ENCODE data around the gene BTN1A1.
A peak's percentile ranks its signal among the peaks of the same experiment; 100 is the strongest.
"Not testable (repeated sequence)": the region's sequence is repeated elsewhere in the genome, so short reads cannot be mapped to it uniquely, and the experiment has no call there.

The BTN1A1 gene, protein sequence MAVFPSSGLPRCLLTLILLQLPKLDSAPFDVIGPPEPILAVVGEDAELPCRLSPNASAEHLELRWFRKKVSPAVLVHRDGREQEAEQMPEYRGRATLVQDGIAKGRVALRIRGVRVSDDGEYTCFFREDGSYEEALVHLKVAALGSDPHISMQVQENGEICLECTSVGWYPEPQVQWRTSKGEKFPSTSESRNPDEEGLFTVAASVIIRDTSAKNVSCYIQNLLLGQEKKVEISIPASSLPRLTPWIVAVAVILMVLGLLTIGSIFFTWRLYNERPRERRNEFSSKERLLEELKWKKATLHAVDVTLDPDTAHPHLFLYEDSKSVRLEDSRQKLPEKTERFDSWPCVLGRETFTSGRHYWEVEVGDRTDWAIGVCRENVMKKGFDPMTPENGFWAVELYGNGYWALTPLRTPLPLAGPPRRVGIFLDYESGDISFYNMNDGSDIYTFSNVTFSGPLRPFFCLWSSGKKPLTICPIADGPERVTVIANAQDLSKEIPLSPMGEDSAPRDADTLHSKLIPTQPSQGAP

DNA sequence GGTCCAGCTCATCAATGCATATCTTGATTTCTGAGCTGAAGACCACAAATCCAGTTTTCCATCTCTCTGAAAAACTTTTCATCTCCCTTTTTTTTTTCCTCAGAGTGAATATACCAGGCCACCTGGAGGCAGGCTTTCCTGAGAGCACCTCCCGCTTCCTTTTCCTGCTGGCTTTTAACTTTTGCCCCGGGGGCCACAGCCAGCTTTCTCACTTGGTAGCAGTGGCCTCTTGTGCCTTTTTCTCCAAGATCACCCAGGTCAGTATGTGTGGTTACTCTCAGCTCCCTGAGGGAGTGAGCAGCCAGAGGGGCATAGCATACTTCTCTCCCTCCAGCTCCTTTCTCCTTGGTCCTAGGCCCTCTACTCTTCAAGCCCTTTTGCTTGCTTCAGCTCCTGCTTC is at the start of gene BTN1A1:
Gene BTN1A1 (plus strand): TSS at position 202 of the 400 bp plus-strand sequence. CDS start 984 bp downstream, outside the sequence.
- no peak for DNase-seq (ENCODE audit: low read depth in 3 of 3)

DNA sequence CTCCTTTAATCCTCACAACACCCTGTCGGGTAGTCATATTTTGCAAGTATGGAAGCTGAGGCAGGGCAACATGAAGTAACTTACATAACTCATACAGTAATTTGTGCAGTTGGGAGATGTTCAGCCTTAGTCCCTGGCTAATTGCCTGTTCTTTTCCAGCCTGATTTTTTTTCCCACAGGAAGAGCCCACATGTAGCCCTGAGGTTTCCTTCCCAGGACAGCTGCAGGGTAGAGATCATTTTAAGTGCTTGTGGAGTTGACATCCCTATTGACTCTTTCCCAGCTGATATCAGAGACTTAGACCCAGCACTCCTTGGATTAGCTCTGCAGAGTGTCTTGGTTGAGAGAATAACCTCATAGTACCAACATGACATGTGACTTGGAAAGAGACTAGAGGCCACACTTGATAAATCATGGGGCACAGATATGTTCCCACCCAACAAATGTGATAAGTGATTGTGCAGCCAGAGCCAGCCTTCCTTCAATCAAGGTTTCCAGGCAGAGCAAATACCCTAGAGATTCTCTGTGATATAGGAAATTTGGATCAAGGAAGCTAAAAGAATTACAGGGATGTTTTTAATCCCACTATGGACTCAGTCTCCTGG is 47.4 kb upstream of the BTN1A1 start:
- DNase-seq (ENCODE audit: low read depth in 3 of 3) = no peak

DNA sequence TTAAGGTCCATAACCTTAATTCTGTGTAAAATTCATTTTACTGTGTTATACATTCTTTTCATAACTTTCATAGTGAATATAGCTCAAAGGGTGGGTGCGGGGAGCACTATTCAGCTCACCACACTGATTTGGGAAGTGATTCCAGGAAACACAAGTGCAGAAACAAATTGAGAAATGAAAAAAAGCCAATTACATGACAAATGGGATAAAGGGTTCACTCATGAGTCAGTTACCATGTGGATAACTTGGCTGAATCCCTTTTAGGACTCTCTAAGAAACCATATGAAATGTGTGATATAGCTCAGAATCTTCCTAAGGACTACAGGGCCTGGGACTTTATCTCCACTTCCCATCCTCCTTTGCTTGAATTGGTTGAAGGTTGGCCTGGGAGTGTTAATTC is 45.5 kb upstream of the BTN1A1 start:
- no peak for DNase-seq (ENCODE audit: low read depth in 3 of 3)

DNA sequence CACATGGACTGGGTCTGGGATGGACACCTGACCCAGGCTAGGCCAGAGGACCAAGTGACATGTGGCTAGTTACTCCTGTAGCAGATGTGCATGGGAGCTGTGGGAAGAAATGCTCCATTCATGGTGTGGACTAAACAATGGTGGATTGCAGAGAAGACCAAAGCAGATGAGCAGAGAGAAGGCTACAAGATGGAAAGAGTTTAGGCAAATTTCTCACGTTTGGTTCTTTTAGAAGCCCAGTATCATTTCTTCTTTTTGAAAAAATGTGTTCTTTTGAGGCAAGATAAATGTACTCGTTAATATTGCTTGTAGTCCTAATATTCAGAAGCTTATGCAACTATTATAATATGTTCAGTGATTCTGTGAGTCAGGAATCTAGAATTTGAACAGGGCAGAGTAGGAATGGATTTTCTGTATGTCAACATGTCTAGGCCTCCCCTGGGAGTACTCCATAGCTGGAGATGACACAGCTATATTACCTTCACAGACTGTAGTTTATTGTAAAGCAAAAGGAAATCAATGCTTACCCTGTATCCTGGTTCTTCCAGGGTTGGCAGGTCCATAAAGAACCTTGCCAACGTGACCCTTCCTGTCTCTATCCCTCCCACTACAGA is 44.6 kb upstream of the BTN1A1 start:
- DNase-seq (ENCODE audit: low read depth in 3 of 3) = no peak

DNA sequence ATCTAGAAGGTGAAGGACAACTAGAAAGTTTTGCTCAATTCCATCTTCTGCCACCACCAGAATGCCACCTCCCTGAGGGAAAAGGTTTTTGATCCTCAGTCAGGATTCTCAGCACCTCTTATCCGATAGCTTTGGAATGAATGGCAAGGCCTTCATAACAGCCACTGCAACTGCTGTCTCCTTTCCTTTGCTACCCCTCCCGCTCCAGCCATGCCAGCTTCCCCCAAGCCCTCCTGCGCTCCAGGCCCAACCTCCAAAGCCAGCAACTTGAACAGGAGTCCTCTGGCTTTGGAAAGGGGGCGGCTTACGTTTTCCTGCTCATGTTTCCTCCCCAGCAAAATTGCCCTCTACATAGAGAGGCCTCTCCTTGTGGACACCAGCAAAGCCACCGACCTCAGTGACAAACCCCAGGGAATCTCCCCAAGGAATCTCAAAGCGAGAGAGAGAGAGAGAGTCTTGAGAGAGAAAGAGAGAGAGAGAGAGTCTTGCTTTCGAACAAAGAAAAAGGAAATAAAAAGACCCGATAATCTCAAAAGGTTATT is 42.8 kb upstream of the BTN1A1 start:
- no peak for DNase-seq (ENCODE audit: low read depth in 3 of 3)

DNA sequence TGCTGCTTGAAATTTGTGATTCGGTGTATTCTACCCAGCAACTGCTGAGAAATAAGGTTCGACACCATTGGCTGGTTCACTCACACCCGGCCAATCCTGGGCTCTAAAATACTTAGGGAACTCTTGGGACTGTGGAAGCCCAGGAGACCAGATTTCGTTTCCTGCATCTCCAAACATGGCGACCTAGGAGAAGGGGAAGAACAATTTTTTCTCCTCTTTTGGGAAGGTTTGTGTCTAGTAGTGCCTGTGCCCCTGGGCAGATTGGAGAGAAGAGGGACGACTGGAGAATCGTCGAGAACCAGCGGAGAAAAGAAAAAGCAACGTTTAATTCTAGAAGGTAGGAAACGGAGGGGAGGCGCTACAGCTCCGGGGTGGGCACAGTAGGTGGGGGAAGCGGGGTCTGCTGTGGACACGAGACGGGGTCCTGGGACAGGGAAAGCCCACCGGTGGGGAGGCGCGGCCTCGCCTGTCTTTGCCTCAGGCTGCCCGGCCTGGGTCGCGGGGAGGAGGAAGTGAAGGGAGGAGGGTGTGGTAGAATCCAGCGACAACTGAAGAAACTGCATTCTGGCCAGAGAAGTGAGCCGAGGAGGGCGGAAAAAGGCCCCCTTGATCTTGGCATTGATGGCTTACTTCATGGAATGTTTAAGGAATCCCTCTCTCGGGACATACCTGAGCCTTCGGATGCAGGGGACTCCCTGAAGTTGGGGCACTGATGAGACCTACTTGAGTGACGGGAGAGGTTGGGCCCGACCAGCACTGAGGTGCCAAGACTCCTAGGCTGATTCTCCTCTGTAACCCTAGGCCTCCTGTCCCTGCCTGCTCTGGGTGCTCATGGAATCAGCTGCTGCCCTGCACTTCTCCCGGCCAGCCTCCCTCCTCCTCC is 42.1 kb upstream of the BTN1A1 start, which contains the start of gene BTN2A1:
Gene BTN2A1 (plus strand): TSS at position 150 of the 883 bp plus-strand sequence. CDS start 682 bp downstream, at position 832.
- peak; percentile 35 to 60 (median 48) for DNase-seq (ENCODE audit: low read depth in 3 of 3)

DNA sequence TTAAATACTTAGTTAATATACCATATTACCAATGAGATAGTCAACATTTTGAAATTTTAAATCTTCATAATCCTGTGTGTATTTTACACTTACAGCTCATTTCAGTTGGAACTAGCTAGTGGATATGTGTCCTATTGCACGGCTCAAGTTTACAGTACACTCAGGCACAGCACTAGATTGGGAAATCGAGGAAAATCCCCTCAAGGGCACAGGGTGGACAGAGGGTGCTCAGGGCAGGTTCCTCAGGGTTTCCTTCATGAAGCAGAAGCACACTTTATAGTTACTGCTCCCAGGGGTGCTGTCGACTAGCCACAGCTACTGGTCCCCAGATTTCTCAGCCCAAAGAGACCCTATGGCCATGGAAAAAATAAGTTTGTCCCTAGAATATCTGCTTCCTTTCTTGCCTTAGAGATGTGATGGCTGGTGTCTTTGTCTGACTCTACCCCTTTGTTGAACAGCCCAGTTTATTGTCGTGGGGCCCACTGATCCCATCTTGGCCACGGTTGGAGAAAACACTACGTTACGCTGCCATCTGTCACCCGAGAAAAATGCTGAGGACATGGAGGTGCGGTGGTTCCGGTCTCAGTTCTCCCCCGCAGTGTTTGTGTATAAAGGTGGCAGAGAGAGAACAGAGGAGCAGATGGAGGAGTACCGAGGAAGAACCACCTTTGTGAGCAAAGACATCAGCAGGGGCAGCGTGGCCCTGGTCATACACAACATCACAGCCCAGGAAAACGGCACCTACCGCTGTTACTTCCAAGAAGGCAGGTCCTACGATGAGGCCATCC is 40.9 kb upstream of the BTN1A1 start:
- no peak for DNase-seq (ENCODE audit: low read depth in 3 of 3)

DNA sequence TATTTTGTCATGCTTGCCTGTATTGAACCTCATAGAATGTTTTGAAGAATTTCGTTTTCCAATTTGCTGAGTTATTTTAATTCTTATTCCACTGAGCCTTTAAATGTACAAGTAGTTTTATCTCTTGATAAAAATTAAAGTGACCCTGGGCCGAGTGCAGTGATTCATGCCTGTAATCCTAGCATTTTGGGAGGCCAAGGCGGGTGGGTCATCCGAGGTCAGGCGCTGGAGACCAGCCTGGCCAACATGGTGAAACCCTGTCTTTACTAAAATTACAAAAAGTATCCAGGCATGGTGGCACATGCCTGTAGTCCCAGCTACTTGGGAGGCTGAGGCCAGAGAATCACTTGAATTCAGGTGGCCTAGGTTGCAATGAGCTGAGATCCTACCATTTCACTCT is 38.8 kb upstream of the BTN1A1 start:
- not testable (repeated sequence) for DNase-seq (ENCODE audit: low read depth in 3 of 3)

DNA sequence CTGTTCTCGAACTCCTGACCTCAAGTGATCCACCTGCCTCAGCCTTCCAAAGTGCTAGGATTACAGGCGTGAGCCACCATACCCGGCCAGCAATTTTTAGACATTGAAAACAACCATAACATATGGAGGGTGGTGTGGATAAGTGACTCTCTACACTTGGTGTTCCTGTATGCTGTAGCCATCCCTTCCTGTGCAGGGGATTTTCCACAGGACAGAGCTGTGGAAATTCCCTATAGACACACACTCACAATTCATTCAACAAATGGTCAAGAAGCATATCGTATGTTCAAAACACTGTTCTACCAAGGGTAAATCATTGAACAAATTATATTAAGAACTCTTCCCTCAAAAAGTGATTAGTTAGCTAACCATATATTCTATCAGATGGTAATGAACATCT is 36.1 kb upstream of the BTN1A1 start:
- no peak for DNase-seq (ENCODE audit: low read depth in 3 of 3)

DNA sequence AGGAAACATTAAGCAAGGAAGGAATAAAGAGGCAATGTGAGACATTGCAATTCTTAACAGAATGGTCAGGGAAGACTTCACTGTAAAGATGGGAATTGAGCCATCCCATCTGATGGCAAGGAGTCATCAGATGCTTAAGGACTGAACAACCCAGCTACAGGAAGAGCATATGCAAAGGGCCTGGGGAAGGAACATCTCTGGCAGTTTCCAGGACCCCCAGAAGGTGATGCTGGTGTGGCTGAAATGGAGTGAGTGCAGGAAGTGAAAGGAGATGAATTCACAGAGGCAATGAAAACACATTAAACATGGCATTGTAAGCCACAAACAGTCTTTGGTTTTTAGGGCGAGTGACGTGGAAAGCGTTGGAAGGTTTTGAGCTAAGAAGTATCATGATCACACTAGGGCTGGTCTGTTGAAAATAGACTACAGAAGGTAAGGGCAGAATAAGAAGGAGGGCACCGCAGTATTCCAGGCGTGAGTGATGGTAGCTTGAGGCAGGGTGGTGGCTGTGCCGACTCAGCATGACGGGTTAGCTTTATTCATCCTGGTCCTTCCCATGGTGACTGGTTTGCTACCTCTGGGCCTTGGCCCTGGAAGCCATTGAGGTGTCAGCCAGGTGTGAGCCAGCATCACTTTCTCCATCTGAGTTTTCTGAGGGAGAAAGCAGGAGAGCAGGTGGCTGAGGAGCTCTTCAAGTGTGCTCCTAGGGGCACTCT is 35.5 kb upstream of the BTN1A1 start:
- no peak for DNase-seq (ENCODE audit: low read depth in 3 of 3)

DNA sequence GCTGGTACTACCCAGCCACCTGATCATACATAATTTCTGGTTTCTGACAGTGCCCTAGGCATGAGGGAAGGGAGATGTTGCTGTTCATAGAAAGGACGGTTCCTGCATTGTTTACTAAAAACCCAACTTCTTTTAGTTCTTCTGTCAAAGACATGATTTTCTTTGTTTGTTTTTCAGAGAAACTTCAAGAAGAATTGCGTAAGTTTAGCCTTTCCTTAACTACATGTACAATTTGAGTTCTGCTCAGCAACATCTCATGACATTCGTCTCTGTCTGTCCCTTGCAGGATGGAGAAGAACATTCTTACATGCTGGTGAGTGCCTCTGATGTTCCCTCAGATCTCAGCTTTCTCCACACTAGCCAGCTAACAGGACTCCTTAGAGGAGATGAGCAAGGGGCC is 34.3 kb upstream of the BTN1A1 start:
- no peak for DNase-seq (ENCODE audit: low read depth in 3 of 3)

DNA sequence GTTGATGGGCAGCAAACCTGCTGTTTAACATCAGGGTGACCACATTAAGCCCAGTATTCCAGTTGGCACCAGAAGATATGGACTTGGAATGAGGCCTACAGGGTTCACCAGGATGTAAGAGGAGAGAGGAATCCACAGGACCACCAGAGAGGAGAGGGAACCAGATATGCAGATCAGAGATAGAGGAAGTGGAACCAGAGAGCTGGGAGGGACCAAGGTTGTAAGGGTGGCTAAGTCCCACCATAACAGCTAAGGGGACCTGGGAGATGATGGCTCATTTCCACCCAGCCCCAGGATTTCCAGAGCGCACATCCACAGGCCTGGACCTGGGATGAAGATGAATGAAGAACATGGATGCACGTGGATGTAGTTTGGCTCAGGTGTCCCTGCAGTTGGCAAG is 31.3 kb upstream of the BTN1A1 start:
- DNase-seq (ENCODE audit: low read depth in 3 of 3) = no peak

DNA sequence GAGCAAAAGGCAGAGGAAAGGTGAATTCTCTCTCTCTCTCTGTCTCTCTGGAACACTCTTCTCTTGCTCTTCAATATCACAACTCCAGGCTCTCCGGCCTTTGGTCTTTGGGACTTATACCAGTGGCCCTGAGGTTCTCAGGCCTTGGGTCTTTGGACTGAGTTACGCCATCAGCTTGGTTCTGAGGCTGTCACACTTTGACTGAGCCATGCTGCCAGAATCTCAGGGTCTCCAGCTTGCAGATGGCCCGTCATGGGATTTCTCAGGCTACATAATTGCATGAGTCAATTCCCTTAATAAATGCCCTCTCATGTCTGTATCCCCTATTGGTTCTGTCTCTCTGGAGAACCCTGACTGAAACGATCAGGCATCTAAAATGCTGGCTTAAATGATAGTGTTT is 29.5 kb upstream of the BTN1A1 start:
- no peak for DNase-seq (ENCODE audit: low read depth in 3 of 3)

DNA sequence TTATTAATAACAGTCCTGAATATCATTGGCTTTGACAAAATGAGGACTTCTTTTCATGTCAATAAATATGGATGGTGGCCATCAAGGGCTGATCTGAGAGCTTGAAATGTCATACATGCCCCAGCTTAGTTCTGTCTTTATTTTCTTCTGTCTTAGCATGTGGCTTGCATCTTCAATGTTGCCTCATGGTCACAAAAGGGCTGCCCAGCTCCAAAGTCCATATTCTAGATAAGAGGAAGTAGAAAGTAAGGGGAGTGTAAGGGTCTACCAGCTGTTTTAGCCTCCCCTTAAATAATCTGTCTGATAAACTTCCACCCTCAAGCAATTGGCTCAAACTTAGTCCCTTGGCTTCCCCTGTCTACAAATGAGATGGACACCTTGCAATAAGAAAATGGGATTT is 28.1 kb upstream of the BTN1A1 start:
- DNase-seq (ENCODE audit: low read depth in 3 of 3) = no peak

DNA sequence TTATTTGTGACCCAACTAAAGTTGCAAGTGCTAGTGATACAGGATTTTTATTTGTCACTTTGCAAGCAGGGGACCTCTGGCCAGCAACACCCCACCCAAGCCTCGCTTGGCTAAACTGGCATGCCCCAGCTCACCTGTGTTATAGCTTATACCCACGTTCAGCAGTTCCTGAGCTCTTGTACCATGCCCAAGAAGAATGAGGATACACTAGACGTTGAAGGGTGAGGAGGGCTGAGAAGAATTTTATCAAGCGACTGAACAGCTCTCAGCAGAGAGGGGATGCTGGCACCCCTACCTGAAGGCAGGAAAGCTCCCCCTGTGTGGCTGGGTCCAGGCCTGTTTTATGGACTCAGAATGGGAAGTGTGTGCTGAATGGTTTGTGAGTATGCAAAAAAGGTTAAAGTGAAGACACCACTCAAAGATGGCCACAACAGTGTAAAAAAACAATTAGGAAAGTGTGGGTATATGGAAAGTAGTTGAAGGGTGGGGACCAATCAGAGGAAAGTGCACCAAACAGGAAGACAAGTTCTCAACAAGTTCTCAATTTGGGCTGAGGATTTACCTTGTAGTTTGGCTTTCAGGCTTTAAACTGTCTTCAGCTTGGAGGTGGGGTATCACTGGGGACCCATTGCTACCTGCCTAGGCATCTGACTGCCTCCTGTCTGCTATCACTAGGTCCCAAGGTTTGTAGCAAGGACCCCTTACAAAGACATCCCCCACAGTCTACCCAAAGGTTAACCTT is 27.4 kb upstream of the BTN1A1 start:
- DNase-seq (ENCODE audit: low read depth in 3 of 3) = no peak

DNA sequence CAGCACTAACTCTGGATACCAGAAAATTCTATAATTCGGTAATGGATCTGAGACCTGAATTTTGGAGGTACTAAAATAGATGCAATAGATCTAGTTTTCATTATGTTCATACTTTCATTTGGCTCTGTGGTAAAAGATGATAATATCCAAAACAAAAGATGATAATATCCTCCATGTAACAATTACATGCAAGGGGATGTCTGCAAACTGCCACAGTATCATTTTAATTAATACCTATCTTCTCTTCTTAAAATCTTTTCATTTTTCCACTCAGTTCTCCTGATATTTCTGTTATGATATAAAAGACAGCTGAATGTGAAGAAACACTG is 26.7 kb upstream of the BTN1A1 start:
- no peak for DNase-seq (ENCODE audit: low read depth in 3 of 3)

DNA sequence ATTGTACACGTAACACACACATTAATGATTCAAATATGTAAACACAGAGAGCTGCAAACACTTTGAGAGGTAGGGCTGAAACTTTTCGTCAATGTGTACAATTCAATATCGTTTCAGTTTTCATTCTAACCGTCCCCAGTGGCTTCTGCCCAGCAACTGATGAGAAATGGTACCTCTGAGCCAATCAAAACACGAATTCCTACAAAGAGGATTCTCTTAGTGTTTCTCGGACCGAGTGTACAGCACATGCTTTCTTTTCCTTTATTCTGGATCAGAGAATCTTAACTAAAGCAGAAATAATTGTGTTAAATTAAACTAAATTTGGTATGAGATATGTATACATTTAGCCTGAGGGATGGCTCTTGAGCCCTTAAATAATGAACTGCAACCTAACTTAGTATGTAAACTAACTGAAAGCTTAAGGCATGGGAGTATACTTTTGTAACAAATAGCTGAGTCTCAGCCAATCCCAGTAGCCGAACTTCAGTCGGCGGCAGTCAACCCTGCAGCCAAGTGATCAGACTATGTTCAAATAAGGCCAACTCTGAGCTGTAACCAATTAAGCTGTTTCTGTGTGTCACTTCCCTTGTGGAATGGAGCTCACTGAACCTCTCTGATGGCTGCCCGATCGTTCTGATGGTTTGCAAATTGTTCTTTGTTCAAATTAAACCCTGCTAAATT is 26.2 kb upstream of the BTN1A1 start:
- DNase-seq (ENCODE audit: low read depth in 3 of 3) = peak; percentile 40 to 69 (median 53)

DNA sequence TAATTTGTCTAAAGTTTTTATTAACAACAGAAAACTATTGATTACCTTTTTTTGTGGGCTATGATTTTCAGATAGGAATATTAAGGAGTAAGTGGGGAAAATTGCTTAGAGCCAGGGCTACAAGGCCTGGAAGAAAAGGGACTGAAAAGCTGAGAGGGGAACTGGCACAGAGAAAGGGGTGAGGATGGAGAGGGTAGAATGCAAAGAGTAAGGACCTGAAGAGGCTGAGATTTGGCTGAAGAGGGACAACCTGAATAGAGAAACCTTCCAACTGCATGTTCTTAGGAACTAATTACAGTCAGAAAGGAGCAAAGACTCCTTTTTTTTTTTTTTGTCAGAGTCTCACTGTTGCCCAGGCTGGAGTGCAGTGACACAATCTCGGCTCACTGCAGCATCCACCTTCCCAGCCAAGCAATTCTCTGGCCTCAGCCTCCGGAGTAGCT is 25.6 kb upstream of the BTN1A1 start:
- no peak for DNase-seq (ENCODE audit: low read depth in 3 of 3)
